Measurements from ENCODE around the gene COQ10B. TPM values are rescaled to one million over a fixed set of nuclear protein-coding genes. Genes with fewer than 3 reads are reported as not detected.

The COQ10B gene
- total RNA-seq, 1 experiment from 2014 or later: 34.7 TPM

DNA sequence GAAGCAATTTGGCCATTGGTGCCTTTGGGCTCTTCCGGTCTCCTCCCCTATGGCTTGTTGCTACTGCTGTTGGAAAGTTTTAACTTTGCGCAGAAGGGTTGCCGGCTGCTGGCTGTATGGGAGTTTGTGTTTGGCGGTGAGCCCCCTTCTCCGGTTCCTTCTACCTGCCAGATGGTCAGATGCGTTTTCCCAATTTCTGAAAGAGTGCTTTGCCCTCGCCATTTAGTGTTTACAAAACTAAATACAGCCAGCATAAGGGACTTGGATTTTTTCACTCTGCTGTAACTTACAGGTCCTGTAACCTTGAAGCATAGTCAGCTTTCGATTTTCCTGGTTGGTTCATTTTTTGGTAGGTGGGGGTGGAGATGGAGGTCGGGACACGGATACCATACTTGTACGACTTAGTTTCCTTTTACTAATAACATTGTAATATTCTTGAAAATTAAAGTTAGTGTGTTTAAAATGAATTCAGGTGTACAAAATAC lies 604 bp downstream of the COQ10B start:
- intact Hi-C loops (cut with micrococcal nuclease; ENCODE audit: unreplicated experiment) (loop anchor here (1.0 kb wide), 1 partner anchor 18 kb away; no protein-coding TSS in a partner anchor), in situ Hi-C loops (cut with HindIII; ENCODE audit: low pct_unique_long_range_greater_than_20kb, low sequenced_read_pairs) (no loop called here)
- no peaks in the 10 kb centered on the region for H3K9me3 ChIP-seq (ENCODE audit: control insufficient read depth, insufficient read depth, low read depth, low read length)
- CTCF ChIA-PET: no interaction called here
- peak overlapping the region; percentile 88 for H3K27ac ChIP-seq (ENCODE audit: low read length)
- POLR2A ChIA-PET: no interaction called here
- no peaks in the 10 kb centered on the region; the same call in 1 of the 2 replicates for H3K36me3 ChIP-seq (ENCODE audit: control insufficient read depth, insufficient read depth, low read length)
- ATAC-seq: peak; percentile 62
- no TSS peak for BruUV-seq (replicated peaks)
- H3K4me3 ChIP-seq (ENCODE audit: low read depth in 2 of 2, low read length in 2 of 2): peak overlapping the region; percentile 77 to 85
- H3K27me3 ChIP-seq (ENCODE audit: control insufficient read depth, insufficient read depth, low read length): no peaks in the 10 kb centered on the region
- TF ChIP-seq SIN3A (IDR thresholded peaks at IDR 0.05; ENCODE audit: borderline replicate concordance, insufficient read depth, low read depth, low read length) (0 out of 2 replicates have a peak, but pooled peaks have one; percentile 32), TCF7L2 (IDR thresholded peaks at IDR 0.05; ENCODE audit: low read depth, low read length) (no peak)
- H3K4me1 ChIP-seq (ENCODE audit: control insufficient read depth, insufficient read depth, low read length): peaks cover 6% of the 10 kb centered on the region
- peak; percentile 32 for DNase-seq (ENCODE audit: low read depth, low spot score)

- Histone ChIP-seq H3K27ac (ENCODE audit: low read length) (peak overlapping the region; percentile 88), H3K9me3 (ENCODE audit: control insufficient read depth, insufficient read depth, low read depth, low read length) (no peaks in the 10 kb centered on the region), H3K4me1 (ENCODE audit: control insufficient read depth, insufficient read depth, low read length) (peaks cover 6% of the 10 kb centered on the region), H3K36me3 (ENCODE audit: control insufficient read depth, insufficient read depth, low read length) (peaks cover 2% of the 10 kb centered on the region; the same call in 1 of the 2 replicates), H3K4me3 (ENCODE audit: low read depth in 2 of 2, low read length in 2 of 2) (peak overlapping the region; percentile 77 to 85), H3K27me3 (ENCODE audit: control insufficient read depth, insufficient read depth, low read length) (no peaks in the 10 kb centered on the region)
- in situ Hi-C loops (cut with HindIII; ENCODE audit: low pct_unique_long_range_greater_than_20kb, low sequenced_read_pairs) (no loop called here), intact Hi-C loops (cut with micrococcal nuclease; ENCODE audit: unreplicated experiment) (loop anchor here (1.0 kb wide), 1 partner anchor 19 kb away; no protein-coding TSS in a partner anchor)
- BruUV-seq (replicated peaks): no TSS peak
- ATAC-seq (no peak), DNase-seq (ENCODE audit: low read depth, low spot score) (no peak)
- TF ChIP-seq CTCF (IDR thresholded peaks at IDR 0.05) (no peak), TCF7L2 (IDR thresholded peaks at IDR 0.05; ENCODE audit: low read depth, low read length) (no peak), SIN3A (IDR thresholded peaks at IDR 0.05; ENCODE audit: borderline replicate concordance, insufficient read depth, low read depth, low read length) (no peak), POLR2AphosphoS5 (IDR thresholded peaks at IDR 0.05; ENCODE audit: low read depth, low read length) (no peak)
- TF ChIP-seq, protein P1, sequence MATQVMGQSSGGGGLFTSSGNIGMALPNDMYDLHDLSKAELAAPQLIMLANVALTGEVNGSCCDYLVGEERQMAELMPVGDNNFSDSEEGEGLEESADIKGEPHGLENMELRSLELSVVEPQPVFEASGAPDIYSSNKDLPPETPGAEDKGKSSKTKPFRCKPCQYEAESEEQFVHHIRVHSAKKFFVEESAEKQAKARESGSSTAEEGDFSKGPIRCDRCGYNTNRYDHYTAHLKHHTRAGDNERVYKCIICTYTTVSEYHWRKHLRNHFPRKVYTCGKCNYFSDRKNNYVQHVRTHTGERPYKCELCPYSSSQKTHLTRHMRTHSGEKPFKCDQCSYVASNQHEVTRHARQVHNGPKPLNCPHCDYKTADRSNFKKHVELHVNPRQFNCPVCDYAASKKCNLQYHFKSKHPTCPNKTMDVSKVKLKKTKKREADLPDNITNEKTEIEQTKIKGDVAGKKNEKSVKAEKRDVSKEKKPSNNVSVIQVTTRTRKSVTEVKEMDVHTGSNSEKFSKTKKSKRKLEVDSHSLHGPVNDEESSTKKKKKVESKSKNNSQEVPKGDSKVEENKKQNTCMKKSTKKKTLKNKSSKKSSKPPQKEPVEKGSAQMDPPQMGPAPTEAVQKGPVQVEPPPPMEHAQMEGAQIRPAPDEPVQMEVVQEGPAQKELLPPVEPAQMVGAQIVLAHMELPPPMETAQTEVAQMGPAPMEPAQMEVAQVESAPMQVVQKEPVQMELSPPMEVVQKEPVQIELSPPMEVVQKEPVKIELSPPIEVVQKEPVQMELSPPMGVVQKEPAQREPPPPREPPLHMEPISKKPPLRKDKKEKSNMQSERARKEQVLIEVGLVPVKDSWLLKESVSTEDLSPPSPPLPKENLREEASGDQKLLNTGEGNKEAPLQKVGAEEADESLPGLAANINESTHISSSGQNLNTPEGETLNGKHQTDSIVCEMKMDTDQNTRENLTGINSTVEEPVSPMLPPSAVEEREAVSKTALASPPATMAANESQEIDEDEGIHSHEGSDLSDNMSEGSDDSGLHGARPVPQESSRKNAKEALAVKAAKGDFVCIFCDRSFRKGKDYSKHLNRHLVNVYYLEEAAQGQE (IDR thresholded peaks at IDR 0.05; ENCODE audit: insufficient read depth in 1 of 2, low read depth in 2 of 2, low read length in 1 of 2): no peak
- POLR2A ChIA-PET: interaction anchor here (0.6 kb wide), 2 partner anchors 22 to 36 kb away, joined by 3 read pairs; no protein-coding TSS in a partner anchor
- CTCF ChIA-PET: no interaction called here
Observed at GRCh38 chr2:197454923-197455322, 1.6 kb downstream of the COQ10B start.

GRCh38 chr2:197455428-197455827 lies 2.1 kb downstream of the COQ10B start:
- in situ Hi-C loops (cut with HindIII; ENCODE audit: low pct_unique_long_range_greater_than_20kb, low sequenced_read_pairs) (no loop called here), intact Hi-C loops (cut with micrococcal nuclease; ENCODE audit: unreplicated experiment) (no loop called here)
- no peak for TF ChIP-seq CTCF (IDR thresholded peaks at IDR 0.05)
- H3K4me1 ChIP-seq (ENCODE audit: control insufficient read depth, insufficient read depth, low read length): peaks cover 6% of the 10 kb centered on the region
- H3K4me3 ChIP-seq (ENCODE audit: low read depth in 2 of 2, low read length in 2 of 2): peak overlapping the region in 1 of 2 experiments; percentile 85; a peak in 2 of 4 replicates
- CTCF ChIA-PET: no interaction called here
- DNase-seq (ENCODE audit: low read depth, low spot score) (no peak), ATAC-seq (no peak)
- H3K36me3 ChIP-seq (ENCODE audit: control insufficient read depth, insufficient read depth, low read length): peaks cover 4% of the 10 kb centered on the region
- POLR2A ChIA-PET: interaction anchor here (0.6 kb wide), 1 partner anchor 22 kb away, joined by 3 read pairs; no protein-coding TSS in a partner anchor
- H3K27ac ChIP-seq (ENCODE audit: low read length): no peak overlapping the region
- no peaks in the 10 kb centered on the region for H3K9me3 ChIP-seq (ENCODE audit: control insufficient read depth, insufficient read depth, low read depth, low read length)
- no peaks in the 10 kb centered on the region for H3K27me3 ChIP-seq (ENCODE audit: control insufficient read depth, insufficient read depth, low read length)
- BruUV-seq (replicated peaks): no TSS peak

Data from Panc1 (cell line).